Uterus (tissue), 4 donors: ENCODE measurements around the gene KLF7. TPM values are rescaled to one million over a fixed set of nuclear protein-coding genes. Genes with fewer than 3 reads are reported as not detected.
A peak's percentile ranks its signal among the peaks of the same experiment; 100 is the strongest.

Source experiments
- DNase-seq, 2 donors: peaks; one replicate each; pipeline ENCODE4 v3.0.0-alpha.2; 2019 to 2020
- H3K27ac ChIP-seq, 2 donors: fragments of 200-600 bp; sonication (generic); 1 replicate in 1 of 2; 2 replicates in 1 of 2; pipeline ENCODE4 v1.5.1; 2016 to 2018
- H3K27me3 ChIP-seq, 2 donors: fragments of 200-600 bp; sonication (generic); one replicate each; pipeline ENCODE4 v1.5.1; 2018 to 2019; ENCODE audit warnings: control low read depth in 1 of 2
- H3K36me3 ChIP-seq, 2 donors: fragments of 200-600 bp; sonication (generic); one replicate each; pipeline ENCODE4 v1.5.1; 2019; ENCODE audit warnings: control low read depth in 1 of 2
- H3K4me1 ChIP-seq, 2 donors: fragments of 200-600 bp; sonication (generic); one replicate each; pipeline ENCODE4 v1.5.1; 2018 to 2019; ENCODE audit warnings: control low read depth in 1 of 2
- H3K4me3 ChIP-seq, 2 donors: fragments of 200-600 bp; sonication (generic); 1 replicate in 1 of 2; 2 replicates in 1 of 2; pipeline ENCODE4 v1.5.1; 2018 to 2019; ENCODE audit warnings: mild to moderate bottlenecking in 1 of 2
- H3K9me3 ChIP-seq, 2 donors: fragments of 200-600 bp; sonication (generic); one replicate each; pipeline ENCODE4 v1.5.1; 2019; ENCODE audit warnings: control low read depth in 1 of 2
- CTCF ChIP-seq, 4 experiments: fragments of 200-600 bp in 2 of 4; fragments of 450-650 bp in 2 of 4; sonication (generic) in 2 of 4; IDR thresholded peaks; one replicate each; pipeline ENCODE4 v1.5.1; 2016 to 2019; ENCODE audit warnings: antibody characterized with exemption in 4 of 4, mild to moderate bottlenecking in 2 of 4, moderate library complexity in 1 of 4
- POLR2A ChIP-seq, 2 donors: fragments of 450-650 bp; IDR thresholded peaks; one replicate each; pipeline ENCODE4 v1.6.1; 2016; ENCODE audit warnings: antibody characterized with exemption in 2 of 2, mild to moderate bottlenecking in 1 of 2, moderate library complexity in 1 of 2
- intact Hi-C: fragments of 100-400 bp; cut with DNase I; formaldehyde crosslinking; loops from one replicate; pipeline ENCODE4 v1.15.1; 2023; ENCODE audit warnings: low total_unique reads
- total RNA-seq, 4 donors: library from RNA; depleted of rRNA in 3 of 4; stranded (reverse); fragments of >200 nt in 3 of 4; gene quantifications; one replicate each; pipeline versions ENCODE4 v1.1.0 to v1.2.4, GENCODE V29; 2014 to 2023
- donor health status: DM: yes; HTN: yes; CAD: no.

Gene KLF7
- total RNA-seq, 4 donors from 2014 or later: 20.9 to 96.0 (median 39.4) TPM

- intact Hi-C loops: no loop called here
Observed at GRCh38 chr2:207167099-207167923, 1.6 kb upstream of the KLF7 start.

GRCh38 chr2:207166349-207167098 lies 776 bp upstream of the KLF7 start:
- intact Hi-C loops: no loop called here
- no peaks in the 10 kb centered on the region for H3K36me3 ChIP-seq

More at GRCh38 chr2:207167099-207167923, 1.6 kb upstream of the KLF7 start:
- TF ChIP-seq CTCF (IDR thresholded peaks at IDR 0.05) (no peak), POLR2A (IDR thresholded peaks at IDR 0.05) (no peak)
- no peaks in the 10 kb centered on the region for H3K4me1 ChIP-seq
- no peaks in the 10 kb centered on the region for H3K9me3 ChIP-seq
- no peaks in the 10 kb centered on the region for H3K36me3 ChIP-seq
- H3K4me3 ChIP-seq: peak overlapping the region; percentile 75 to 89
- DNase-seq: peak in 1 of 2 donors; percentile 65
- no peaks in the 10 kb centered on the region for H3K27me3 ChIP-seq
- H3K27ac ChIP-seq: peak overlapping the region; percentile 100

GRCh38 chr2:207166039-207166348 lies 246 bp upstream of the KLF7 start:
- Histone ChIP-seq H3K4me3 (peak overlapping the region; percentile 87 to 89), H3K27ac (peak overlapping the region; percentile 100), H3K4me1 (peaks cover 0 to under 1% of the 10 kb centered on the region in 2 donors), H3K27me3 (no peaks in the 10 kb centered on the region), H3K9me3 (no peaks in the 10 kb centered on the region), H3K36me3 (no peaks in the 10 kb centered on the region)
- intact Hi-C loops: no loop called here
- TF ChIP-seq CTCF (IDR thresholded peaks at IDR 0.05): no peak
- TF ChIP-seq POLR2A (IDR thresholded peaks at IDR 0.05): no peak
- peak; percentile 99 to 100 for DNase-seq

More at GRCh38 chr2:207166349-207167098, 776 bp upstream of the KLF7 start:
- TF ChIP-seq CTCF (IDR thresholded peaks at IDR 0.05): peak in 3 of 4 experiments; percentile 32 to 58 (median 32)
- peak; percentile 96 to 97 for TF ChIP-seq POLR2A (IDR thresholded peaks at IDR 0.05)
- Histone ChIP-seq H3K4me3 (peak overlapping the region; percentile 75 to 89), H3K4me1 (no peaks in the 10 kb centered on the region), H3K9me3 (no peaks in the 10 kb centered on the region), H3K27ac (peak overlapping the region; percentile 100), H3K27me3 (no peaks in the 10 kb centered on the region)
- DNase-seq: peak; percentile 82 to 83

GRCh38 chr2:207164006-207164831 lies 1.5 kb downstream of the KLF7 start:
- peak; percentile 49 to 73 for DNase-seq
- TF ChIP-seq POLR2A (IDR thresholded peaks at IDR 0.05) (peak in 1 of 2 donors; percentile 20), CTCF (IDR thresholded peaks at IDR 0.05) (no peak)
- peak overlapping the region; percentile 100 for H3K27ac ChIP-seq
- H3K27me3 ChIP-seq: no peaks in the 10 kb centered on the region
- no peaks in the 10 kb centered on the region for H3K9me3 ChIP-seq
- H3K4me3 ChIP-seq: peak overlapping the region; percentile 65 to 87
- no peaks in the 10 kb centered on the region for H3K36me3 ChIP-seq
- H3K4me1 ChIP-seq: peaks cover 0 to 8% of the 10 kb centered on the region in 2 donors
- intact Hi-C loops: no loop called here
